Activated CD8-positive, alpha-beta T cell treated with anti-CD3 and anti-CD28 coated beads for 36 hours (primary cell): Measurements from ENCODE around the gene MEF2A. TPM values are rescaled to one million over a fixed set of nuclear protein-coding genes. Genes with fewer than 3 reads are reported as not detected.

ENCODE experiments used
- ATAC-seq: fragments of 200-7000 bp; cut with Tn5 transposase; one replicate; pipeline ENCODE4 v1.10.0; 2021; ENCODE audit warnings: mild to moderate bottlenecking, moderate library complexity
- CTCF ChIA-PET: fragments of 350-600 bp; sonication (Branson Sonifier 250); formaldehyde crosslinking; loops from one replicate; lab custom pipeline; 2021; ENCODE audit warnings: antibody characterized with exemption; lab: Charles Lee
- POLR2A ChIA-PET: fragments of 350-600 bp; sonication (Branson Sonifier 250); formaldehyde crosslinking; loops from one replicate; lab custom pipeline; 2021; ENCODE audit warnings: antibody characterized with exemption; lab: Charles Lee
- DNase-seq: peaks from one replicate; pipeline ENCODE4 v3.0.0-alpha.2; 2020
- H3K27ac Mint-ChIP-seq: one replicate; pipeline ENCODE4 v1.8.0; 2021; ENCODE audit warnings: mild to moderate bottlenecking, mixed read lengths
- H3K27me3 Mint-ChIP-seq: one replicate; pipeline ENCODE4 v1.8.0; 2021; ENCODE audit warnings: mixed read lengths
- H3K36me3 Mint-ChIP-seq: one replicate; pipeline ENCODE4 v1.8.0; 2021; ENCODE audit warnings: low read depth, mixed read lengths
- H3K4me1 Mint-ChIP-seq: one replicate; pipeline ENCODE4 v1.8.0; 2021; ENCODE audit warnings: low read depth, mixed read lengths
- H3K4me3 Mint-ChIP-seq: one replicate; pipeline ENCODE4 v1.8.0; 2021; ENCODE audit warnings: mild to moderate bottlenecking, moderate library complexity, mixed read lengths
- H3K9me3 Mint-ChIP-seq: one replicate; pipeline ENCODE4 v1.8.0; 2021; ENCODE audit warnings: mixed read lengths
- intact Hi-C: fragments of 100-400 bp; cut with micrococcal nuclease; formaldehyde crosslinking; loops from one replicate; pipeline ENCODE4 v1.10.0; 2022
- total RNA-seq, 2 experiments: library from RNA; stranded (reverse); gene quantifications; one replicate each; pipeline ENCODE4 v1.2.3, GENCODE V29; 2021
- TF ChIP-seq, protein P1 (sequence below): fragments of 200-600 bp; IDR thresholded peaks from one replicate; pipeline ENCODE4 v1.8.0; 2022; ENCODE audit warnings: antibody characterized with exemption, mild to moderate bottlenecking

Gene MEF2A
- total RNA-seq, 2 experiments from 2014 or later, result 16.4 to 17.6 TPM

GRCh38 chr15:99566157-99566897 is 543 bp downstream of the MEF2A start:
- H3K4me1 Mint-ChIP-seq, result peaks cover 35% of the 10 kb centered on the region
- TF ChIP-seq, protein P1, sequence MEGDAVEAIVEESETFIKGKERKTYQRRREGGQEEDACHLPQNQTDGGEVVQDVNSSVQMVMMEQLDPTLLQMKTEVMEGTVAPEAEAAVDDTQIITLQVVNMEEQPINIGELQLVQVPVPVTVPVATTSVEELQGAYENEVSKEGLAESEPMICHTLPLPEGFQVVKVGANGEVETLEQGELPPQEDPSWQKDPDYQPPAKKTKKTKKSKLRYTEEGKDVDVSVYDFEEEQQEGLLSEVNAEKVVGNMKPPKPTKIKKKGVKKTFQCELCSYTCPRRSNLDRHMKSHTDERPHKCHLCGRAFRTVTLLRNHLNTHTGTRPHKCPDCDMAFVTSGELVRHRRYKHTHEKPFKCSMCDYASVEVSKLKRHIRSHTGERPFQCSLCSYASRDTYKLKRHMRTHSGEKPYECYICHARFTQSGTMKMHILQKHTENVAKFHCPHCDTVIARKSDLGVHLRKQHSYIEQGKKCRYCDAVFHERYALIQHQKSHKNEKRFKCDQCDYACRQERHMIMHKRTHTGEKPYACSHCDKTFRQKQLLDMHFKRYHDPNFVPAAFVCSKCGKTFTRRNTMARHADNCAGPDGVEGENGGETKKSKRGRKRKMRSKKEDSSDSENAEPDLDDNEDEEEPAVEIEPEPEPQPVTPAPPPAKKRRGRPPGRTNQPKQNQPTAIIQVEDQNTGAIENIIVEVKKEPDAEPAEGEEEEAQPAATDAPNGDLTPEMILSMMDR, result no peak
- H3K36me3 Mint-ChIP-seq, result no peaks in the 10 kb centered on the region
- H3K4me3 Mint-ChIP-seq, result peak overlapping the region; percentile 95
- ATAC-seq (peak; percentile 11), DNase-seq (peak; percentile 21)
- H3K27ac Mint-ChIP-seq, result peak overlapping the region; percentile 92
- H3K9me3 Mint-ChIP-seq, result no peaks in the 10 kb centered on the region
- intact Hi-C loops, result loop anchor here (5.0 kb wide), 1 partner anchor 141 kb away; no protein-coding TSS in a partner anchor
- peaks cover 1% of the 10 kb centered on the region for H3K27me3 Mint-ChIP-seq
- POLR2A ChIA-PET, result interaction anchor here (0.6 to 1.8 kb wide), 7 partner anchors 12 to 293 kb away, joined by 3 to 7 read pairs (median 4); partner anchors contain the start of gene LYSMD4
- CTCF ChIA-PET, result interaction anchor here (1.4 to 4.7 kb wide), 4 partner anchors 49 to 190 kb away, joined by 3 to 29 read pairs (median 4); no protein-coding TSS in a partner anchor

DNA sequence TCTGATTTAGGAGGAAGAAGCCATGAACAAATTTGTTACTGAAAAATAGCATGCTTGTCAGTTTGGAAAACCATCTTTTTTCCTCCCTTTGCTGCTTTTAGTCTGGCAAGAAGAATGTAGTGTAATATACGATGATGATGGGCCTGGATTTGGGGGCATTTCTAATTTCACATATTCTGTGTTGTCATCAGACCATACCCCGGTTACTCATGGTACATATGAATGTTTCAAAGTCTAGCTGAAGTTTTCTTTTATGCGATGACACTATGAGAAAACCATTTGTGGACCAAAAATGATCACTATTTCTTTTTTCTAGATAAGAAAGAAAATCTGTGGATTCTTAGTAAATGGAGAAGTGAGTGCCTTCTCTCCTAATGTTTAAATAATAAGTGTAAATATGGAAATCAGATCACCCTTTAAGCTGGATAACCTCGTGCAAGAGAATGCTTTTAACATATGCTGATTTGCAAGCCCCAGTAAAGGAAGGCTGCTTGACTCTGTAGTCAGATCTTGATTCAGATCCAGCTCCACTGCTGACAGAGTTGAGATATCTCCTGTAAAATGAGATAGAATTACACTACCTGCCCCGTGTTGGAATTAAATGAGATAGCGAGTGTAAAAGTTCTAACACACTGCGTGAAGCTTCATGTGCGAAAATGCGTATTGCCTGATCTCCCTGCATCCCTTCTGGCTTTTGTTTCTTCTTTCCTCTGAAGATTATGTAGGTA is 3.0 kb downstream of the MEF2A start:
- ChIA-PET POLR2A (no interaction called here), CTCF (interaction anchor here (1.2 to 4.7 kb wide), 3 partner anchors 67 to 188 kb away, joined by 3 to 29 read pairs (median 4); no protein-coding TSS in a partner anchor)
- H3K27me3 Mint-ChIP-seq, result peaks cover 1% of the 10 kb centered on the region
- intact Hi-C loops, result loop anchor here (5.0 kb wide), 1 partner anchor 139 kb away; no protein-coding TSS in a partner anchor
- no peak overlapping the region for H3K4me3 Mint-ChIP-seq
- TF ChIP-seq, protein P1, result no peak
- ATAC-seq, result no peak
- no peak overlapping the region for H3K27ac Mint-ChIP-seq
- H3K36me3 Mint-ChIP-seq, result no peaks in the 10 kb centered on the region
- no peak for DNase-seq
- no peaks in the 10 kb centered on the region for H3K9me3 Mint-ChIP-seq
- peaks cover 41% of the 10 kb centered on the region for H3K4me1 Mint-ChIP-seq

GRCh38 chr15:99571299-99571698 is 5.5 kb downstream of the MEF2A start:
- Mint-ChIP-seq H3K36me3 (peaks cover 4% of the 10 kb centered on the region), H3K27ac (no peak overlapping the region), H3K4me3 (no peak overlapping the region), H3K4me1 (peaks cover 47% of the 10 kb centered on the region), H3K9me3 (no peaks in the 10 kb centered on the region), H3K27me3 (no peaks in the 10 kb centered on the region)
- ChIA-PET CTCF (interaction anchor here (0.8 kb wide), 1 partner anchor 11 kb away, joined by 3 read pairs; no protein-coding TSS in a partner anchor), POLR2A (no interaction called here)
- intact Hi-C loops, result no loop called here
- DNase-seq (no peak), ATAC-seq (peak; percentile 37)
- TF ChIP-seq, protein P1, result no peak

- intact Hi-C loops, result no loop called here
- no peak for ATAC-seq
- H3K4me1 Mint-ChIP-seq, result peaks cover 55% of the 10 kb centered on the region
- H3K27me3 Mint-ChIP-seq, result no peaks in the 10 kb centered on the region
- POLR2A ChIA-PET, result no interaction called here
- H3K36me3 Mint-ChIP-seq, result peaks cover 4% of the 10 kb centered on the region
- no peaks in the 10 kb centered on the region for H3K9me3 Mint-ChIP-seq
- TF ChIP-seq, protein P1, result no peak
- CTCF ChIA-PET, result interaction anchor here (1.1 to 1.7 kb wide), 3 partner anchors 10 to 130 kb away, joined by 3 to 5 read pairs (median 4); no protein-coding TSS in a partner anchor
- no peak overlapping the region for H3K4me3 Mint-ChIP-seq
- DNase-seq, result no peak
- H3K27ac Mint-ChIP-seq, result no peak overlapping the region
Observed at GRCh38 chr15:99574048-99574447, 8.3 kb downstream of the MEF2A start.
